Right lobe of liver (tissue), 6 donors: ENCODE measurements around the gene DIPK1B. TPM values are rescaled to one million over a fixed set of nuclear protein-coding genes. Genes with fewer than 3 reads are reported as not detected.
"Not testable (repeated sequence)": the region's sequence is repeated elsewhere in the genome, so short reads cannot be mapped to it uniquely, and the experiment has no call there.

Experiments
- ATAC-seq, 4 donors: fragments of 200-7000 bp; cut with Tn5 transposase; one replicate each; pipeline ENCODE4 v1.9.1; 2020; ENCODE audit warnings: mild to moderate bottlenecking in 4 of 4, moderate library complexity in 4 of 4
- DNase-seq, 3 donors: peaks; one replicate each; pipeline ENCODE4 v3.0.0-alpha.2; 2020
- H3K27ac ChIP-seq, 3 donors: fragments of 200-600 bp; one replicate each; pipeline ENCODE4 v1.8.0; 2022
- H3K27me3 ChIP-seq, 2 donors: fragments of 200-600 bp; one replicate each; pipeline ENCODE4 v1.8.0; 2022
- H3K36me3 ChIP-seq, 4 donors: fragments of 200-600 bp; sonication (generic) in 1 of 4; one replicate each; pipeline versions ENCODE4 v1.5.1 to v1.8.0; 2017 to 2022; ENCODE audit warnings: control low read depth in 1 of 4
- H3K4me1 ChIP-seq, 4 donors: fragments of 200-600 bp; sonication (generic) in 1 of 4; one replicate each; pipeline versions ENCODE4 v1.5.1 to v1.8.0; 2017 to 2022; ENCODE audit warnings: control low read depth in 1 of 4
- H3K4me3 ChIP-seq, 3 donors: fragments of 200-600 bp; one replicate each; pipeline ENCODE4 v1.8.0; 2022
- H3K9me3 ChIP-seq, 4 donors: fragments of 200-600 bp; sonication (generic) in 1 of 4; one replicate each; pipeline versions ENCODE4 v1.5.1 to v1.8.0; 2017 to 2022; ENCODE audit warnings: control low read depth in 1 of 4
- CTCF ChIP-seq, 4 donors: fragments of 200-600 bp in 3 of 4; fragments of 450-650 bp in 1 of 4; IDR thresholded peaks; one replicate each; pipeline versions ENCODE4 v1.5.1 to v1.8.0; 2016 to 2022; ENCODE audit warnings: antibody characterized with exemption in 4 of 4, mild to moderate bottlenecking in 2 of 4
- POLR2A ChIP-seq: fragments of 450-650 bp; IDR thresholded peaks from one replicate; pipeline ENCODE4 v1.6.1; 2017; ENCODE audit warnings: antibody characterized with exemption, mild to moderate bottlenecking
- WGBS: methylation state at CpG from one replicate; pipeline ENCODE4 v1.1.6; 2018; ENCODE audit warnings: low coverage, low lambda C conversion rate; ENCODE audit not compliant: insufficient coverage; ENCODE audit errors: missing lambda C conversion rate; 5-methylcytosine and 5-hydroxymethylcytosine counted together
- intact Hi-C, 2 donors: fragments of 100-400 bp; cut with DNase I; formaldehyde crosslinking; loops; one replicate each; pipeline versions ENCODE4 v1.11.2 to v1.14.1; 2022
- total RNA-seq, 6 experiments: library from RNA; depleted of rRNA in 2 of 6; stranded (reverse); fragments of >200 nt in 2 of 6; fragmentation: NEBNext Ultra II Directional in 3 of 6; extraction: Animal tissue kit (Norgen Biotek cat#: 25700) in 3 of 6; gene quantifications; one replicate each; pipeline versions ENCODE4 v1.1.0 to v1.2.4, GENCODE V29; 2016 to 2023
- donor health status: DM: no; HTN: yes; CAD: no.
- donor health status: DM: no; HTN: no; CAD: no.
- donor health status: DM: no; HTN: no; CAD: no.
- donor health status: DM: no; HTN: yes; CAD: no.
- donor health status: DM: no; HTN: yes; CAD: no.

DIPK1B gene
- total RNA-seq, 6 experiments from 2014 or later: 1.4 to 7.7 (median 5.1) TPM

GRCh38 chr9:136765041-136765440 lies 52.7 kb downstream of the DIPK1B start:
- no peaks in the 10 kb centered on the region for H3K9me3 ChIP-seq
- H3K27ac ChIP-seq: no peak overlapping the region
- no peaks in the 10 kb centered on the region for H3K36me3 ChIP-seq
- TF ChIP-seq CTCF (IDR thresholded peaks at IDR 0.05) (no peak), POLR2A (no peak)
- ATAC-seq (peak; percentile 25 to 60 (median 50)), DNase-seq (peak in 1 of 3 donors; percentile 53)
- H3K4me3 ChIP-seq: no peak overlapping the region
- H3K27me3 ChIP-seq: no peaks in the 10 kb centered on the region
- intact Hi-C loops: no loop called here
- H3K4me1 ChIP-seq: no peaks in the 10 kb centered on the region
- 71% methylated on average over 2 of the region's 14 CpGs for WGBS

DNA sequence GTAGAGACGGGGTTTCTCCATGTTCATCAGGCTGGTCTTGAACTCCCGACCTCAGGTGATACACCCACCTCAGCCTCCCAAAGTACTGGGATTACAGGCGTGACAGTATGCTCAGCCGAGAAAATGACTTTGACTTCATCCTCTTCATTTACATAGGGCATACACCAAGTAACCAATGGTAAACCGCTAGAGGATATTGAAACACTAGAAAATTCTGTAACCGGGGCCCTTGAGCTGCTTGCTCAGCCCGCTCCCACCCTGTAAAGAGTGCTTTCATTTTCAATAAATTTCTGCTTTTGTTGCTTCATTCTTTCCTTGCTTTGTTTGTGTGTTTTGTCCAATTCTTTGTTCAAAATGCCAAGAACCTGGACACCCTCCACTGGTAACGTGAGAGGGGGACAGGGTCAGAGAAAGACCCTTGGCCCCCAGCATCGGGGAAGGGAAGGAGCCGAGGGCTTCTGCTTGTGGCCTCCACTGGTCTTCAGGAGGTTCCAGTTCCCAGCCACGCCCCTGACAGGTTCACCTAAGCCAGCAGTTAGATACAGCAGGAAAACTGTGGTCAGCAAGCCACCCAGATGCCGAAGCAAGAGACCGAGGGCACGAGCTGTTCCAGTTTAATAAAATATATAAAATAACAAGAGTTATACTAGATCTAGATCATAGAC lies 53.5 kb downstream of the DIPK1B start:
- DNase-seq, H3K4me3 ChIP-seq, H3K4me1 ChIP-seq, H3K27ac ChIP-seq, H3K9me3 ChIP-seq, H3K27me3 ChIP-seq, intact Hi-C loops, H3K36me3 ChIP-seq, ATAC-seq: not testable (repeated sequence)
- 62% methylated on average over 13 of the region's 14 CpGs for WGBS

- H3K27ac ChIP-seq, intact Hi-C loops: not testable (repeated sequence)
Measured at GRCh38 chr9:136766410-136767120, 54.2 kb downstream of the DIPK1B start.

DNA sequence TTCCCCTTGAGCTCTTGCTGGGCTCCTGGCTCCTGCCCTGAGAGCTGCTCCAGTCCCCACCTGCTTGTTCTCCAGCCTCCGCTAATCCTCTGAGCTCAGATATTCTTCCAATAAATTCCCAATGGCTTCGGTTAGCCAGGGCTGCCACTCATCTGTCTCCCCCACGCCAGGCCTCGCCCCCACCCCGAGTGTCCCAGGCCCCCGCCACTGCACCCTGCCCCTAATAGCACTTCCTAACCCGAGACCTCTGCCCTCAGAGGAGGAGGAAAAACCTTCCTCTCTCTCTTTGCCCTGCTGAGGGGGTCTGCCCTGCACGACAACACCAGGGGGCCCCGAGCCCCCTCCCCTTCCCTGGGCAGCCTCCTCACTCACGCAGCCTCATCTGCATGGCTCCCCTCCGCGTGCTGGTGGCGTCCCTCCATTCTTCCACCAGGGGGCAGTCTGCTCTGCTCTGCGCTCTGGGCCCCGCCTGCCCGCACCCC lies 57.4 kb downstream of the DIPK1B start:
- ATAC-seq (peak; percentile 38 to 71 (median 67)), DNase-seq (peak in 1 of 3 donors; percentile 58)
- Histone ChIP-seq H3K36me3 (no peaks in the 10 kb centered on the region), H3K4me3 (no peak overlapping the region), H3K4me1 (no peaks in the 10 kb centered on the region), H3K27me3 (no peaks in the 10 kb centered on the region), H3K27ac (no peak overlapping the region), H3K9me3 (no peaks in the 10 kb centered on the region)
- intact Hi-C loops: loop anchor here in 1 of 2 donors (10.0 kb wide), 1 partner anchor 265 kb away; the partner anchor contains the start of gene FUT7
- 26% methylated on average over 9 of the region's 16 CpGs for WGBS
- TF ChIP-seq POLR2A: no peak
- peak in 3 of 4 donors; percentile 28 to 46 (median 39) for TF ChIP-seq CTCF (IDR thresholded peaks at IDR 0.05)

More at GRCh38 chr9:136766410-136767120, 54.2 kb downstream of the DIPK1B start:
- not testable (repeated sequence) for H3K4me3 ChIP-seq, H3K4me1 ChIP-seq, H3K9me3 ChIP-seq, H3K27me3 ChIP-seq, H3K36me3 ChIP-seq
- 48% methylated on average over 7 of the region's 18 CpGs for WGBS
- ATAC-seq (peak in 1 of 4 donors; percentile 16), DNase-seq (peak in 1 of 3 donors; percentile 78)
- peak in 3 of 4 donors; percentile 31 to 68 (median 52) for TF ChIP-seq CTCF (IDR thresholded peaks at IDR 0.05)

DNA sequence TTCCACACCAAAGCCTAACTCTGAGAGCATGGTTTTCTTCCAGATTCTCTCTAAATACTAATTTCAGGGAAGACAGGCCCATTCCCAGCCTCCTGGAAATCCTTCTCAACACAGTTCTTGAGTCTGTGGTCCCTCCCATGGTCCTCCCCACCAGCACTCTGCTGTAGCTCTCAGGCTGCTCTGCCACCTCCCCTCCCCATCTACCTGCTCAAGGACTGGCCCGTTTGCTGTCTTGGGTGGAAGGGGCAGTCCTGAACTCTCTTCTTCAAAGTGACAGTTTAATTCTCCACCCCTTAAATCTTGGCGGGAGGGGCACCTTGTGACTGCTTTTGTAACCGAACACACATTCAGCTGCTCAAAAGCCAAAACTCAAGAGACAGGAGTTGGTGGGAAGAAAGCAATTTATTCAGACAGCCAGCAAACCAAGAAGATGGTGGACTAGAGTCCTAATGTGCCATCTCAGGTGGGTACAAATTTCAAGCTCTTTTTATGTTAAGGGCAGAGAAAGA lies 59.6 kb downstream of the DIPK1B start:
- intact Hi-C loops: loop anchor here in 1 of 2 donors (10.0 kb wide), 1 partner anchor 263 kb away; the partner anchor contains the start of gene FUT7
- 81% methylated on average over 3 of the region's 3 CpGs for WGBS

More for the DNA sequence above, 59.6 kb downstream of the DIPK1B start:
- ATAC-seq (no peak), DNase-seq (no peak)
- no peak for TF ChIP-seq POLR2A
- Histone ChIP-seq H3K36me3 (no peaks in the 10 kb centered on the region), H3K9me3 (no peaks in the 10 kb centered on the region), H3K27ac (no peak overlapping the region), H3K4me1 (no peaks in the 10 kb centered on the region), H3K27me3 (no peaks in the 10 kb centered on the region), H3K4me3 (no peak overlapping the region)
